Spinal cord (tissue), 10 donors: ENCODE measurements around the gene OR52N4. TPM values are rescaled to one million over a fixed set of nuclear protein-coding genes. Genes with fewer than 3 reads are reported as not detected.
"Not testable (repeated sequence)": the region's sequence is repeated elsewhere in the genome, so short reads cannot be mapped to it uniquely, and the experiment has no call there.

Source experiments
- DNase-seq, 6 donors: peaks; one replicate each; pipeline versions ENCODE4 v3.0.0 to v3.0.0-alpha.2; 2013 to 2015; ENCODE audit warnings: low spot score in 6 of 6, low read depth in 4 of 6
- H3K27ac ChIP-seq: one replicate; pipeline ENCODE4 v1.5.1; 2013; ENCODE audit warnings: low read depth, low read length, control low read depth
- H3K27me3 ChIP-seq: one replicate; pipeline ENCODE4 v1.6.1; 2013; ENCODE audit warnings: low read length; ENCODE audit not compliant: control insufficient read depth, insufficient read depth
- H3K36me3 ChIP-seq: one replicate; pipeline ENCODE4 v1.6.1; 2013; ENCODE audit warnings: low read length; ENCODE audit not compliant: control insufficient read depth, insufficient read depth
- H3K4me1 ChIP-seq: one replicate; pipeline ENCODE4 v1.6.1; 2013; ENCODE audit warnings: low read length; ENCODE audit not compliant: control insufficient read depth, insufficient read depth
- H3K4me3 ChIP-seq: one replicate; pipeline ENCODE4 v1.5.1; 2013; ENCODE audit warnings: low read depth, low read length, control low read depth
- H3K9me3 ChIP-seq: one replicate; pipeline ENCODE4 v1.6.1; 2013; ENCODE audit warnings: low read length; ENCODE audit not compliant: control insufficient read depth, insufficient read depth
- WGBS: methylation state at CpG from one replicate; pipeline ENCODE4 v1.1.5; 2013; ENCODE audit warnings: missing lambda C conversion rate; ENCODE audit not compliant: insufficient coverage; 5-methylcytosine and 5-hydroxymethylcytosine counted together
- long read RNA-seq, 4 donors: transcript quantifications; one replicate each; lab custom pipeline, GENCODE V29; 2026
- polyA plus RNA-seq, 2 donors: library from polyadenylated mRNA; unstranded; fragments of 120-200 nt; gene quantifications; one replicate each; pipeline ENCODE4 v1.2.1, GENCODE V29; 2013; ENCODE audit not compliant: insufficient read length in 2 of 2
- total RNA-seq, 2 donors: library from RNA; depleted of rRNA in 1 of 2; stranded (reverse); fragments of 120-200 nt in 1 of 2; fragments of >200 nt in 1 of 2; gene quantifications; one replicate each; pipeline versions ENCODE4 v1.2.3 to v1.2.4, GENCODE V29; 2013 to 2014
- donor health status: healthy.

The OR52N4 gene
- total RNA-seq, result under 1 TPM in 1 of 2 donors, not detected in 1; 0.20 TPM
- polyA plus RNA-seq, result under 1 TPM in 1 of 2 donors, not detected in 1; 0.33 TPM
- long read RNA-seq, donor 1, result 0 reads
- long read RNA-seq, donor 2, partial matches to known transcripts, result 0 of 1 reads
- long read RNA-seq, donor 2, other reads (novel, unspliced or antisense), result 0 of 1 reads
- long read RNA-seq, donor 3, result 0 reads
- long read RNA-seq, donor 4, result 0 reads

DNA sequence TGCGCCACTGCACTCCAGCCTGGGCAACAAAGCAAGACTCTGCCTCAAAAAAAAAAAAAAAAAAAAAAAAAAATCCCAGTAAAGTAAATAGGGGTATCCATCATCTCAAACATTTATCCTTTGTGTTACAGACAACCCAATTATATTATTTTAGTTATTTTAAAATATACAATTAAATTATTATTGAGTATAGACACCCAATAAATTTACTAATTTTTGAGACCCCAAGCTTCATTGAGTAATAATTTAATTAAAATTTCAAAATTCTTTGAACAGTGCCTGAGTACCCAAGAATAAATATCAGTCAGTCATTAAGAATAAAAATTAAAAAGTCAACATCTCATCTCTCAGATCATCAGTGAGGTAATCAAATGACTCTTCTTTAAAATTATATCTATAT is at the start of gene OR52N4:
Gene OR52N4, plus strand, starts transcription at position 301 of the 400 bp plus-strand sequence. CDS start 498 bp downstream, outside the sequence.
- Histone ChIP-seq H3K36me3 (no peaks in the 10 kb centered on the region), H3K9me3 (no peaks in the 10 kb centered on the region), H3K4me1 (no peaks in the 10 kb centered on the region), H3K4me3 (no peak within 1 kb of the TSS), H3K27ac (no peak within 1 kb of the TSS), H3K27me3 (no peaks in the 10 kb centered on the region)
- DNase-seq, result no peak
- WGBS, result no CpG with 5 or more reads among the region's 1 CpG

DNA sequence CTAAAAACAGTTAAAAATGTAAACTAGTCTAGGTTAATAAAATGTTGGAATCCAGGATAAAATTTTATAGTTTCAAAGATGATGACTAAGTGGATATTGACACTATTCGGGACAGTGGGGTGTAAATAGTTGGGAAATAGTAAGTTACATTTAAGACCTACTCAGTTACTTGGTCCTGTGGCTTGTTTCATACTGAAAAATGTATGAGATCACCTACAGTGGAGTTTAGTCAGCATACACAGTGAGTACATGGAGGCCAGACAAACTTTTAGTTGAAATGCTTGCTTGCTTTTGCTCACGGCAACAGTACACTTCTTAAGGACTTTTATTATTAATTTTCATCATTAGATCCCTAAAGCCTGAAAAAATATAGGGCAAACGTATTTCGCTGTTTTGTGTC is 48.4 kb upstream of the OR52N4 start:
- Histone ChIP-seq H3K27ac (no peak overlapping the region), H3K4me1 (no peaks in the 10 kb centered on the region), H3K36me3 (no peaks in the 10 kb centered on the region), H3K27me3 (no peaks in the 10 kb centered on the region), H3K9me3 (peaks cover 2% of the 10 kb centered on the region), H3K4me3 (no peak overlapping the region)
- no CpG with 5 or more reads among the region's 4 CpGs for WGBS
- no peak for DNase-seq

DNA sequence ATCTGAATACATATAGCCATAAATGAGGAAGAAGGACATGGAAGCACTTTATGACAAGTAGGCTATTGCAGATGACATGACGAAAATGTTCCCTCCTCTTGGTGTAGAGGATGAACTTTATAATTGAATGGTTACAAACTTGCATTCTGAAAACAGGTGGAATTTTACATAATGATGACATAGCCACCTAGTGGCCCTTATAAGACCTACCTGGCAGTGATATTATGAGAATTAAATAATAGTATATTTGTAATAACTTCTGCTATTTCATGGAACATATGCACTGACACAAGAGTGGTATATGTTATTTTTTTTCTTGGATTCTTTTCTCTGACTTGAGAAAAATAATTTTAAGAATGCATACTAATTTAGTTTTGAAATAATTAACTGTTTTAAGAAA is 41.5 kb upstream of the OR52N4 start:
- no peaks in the 10 kb centered on the region for H3K27me3 ChIP-seq
- no peaks in the 10 kb centered on the region for H3K36me3 ChIP-seq
- H3K9me3 ChIP-seq, result no peaks in the 10 kb centered on the region
- H3K4me1 ChIP-seq, result no peaks in the 10 kb centered on the region
- no CpG with 5 or more reads among the region's 1 CpG for WGBS
- H3K27ac ChIP-seq, result no peak overlapping the region
- DNase-seq, result no peak
- H3K4me3 ChIP-seq, result no peak overlapping the region

DNA sequence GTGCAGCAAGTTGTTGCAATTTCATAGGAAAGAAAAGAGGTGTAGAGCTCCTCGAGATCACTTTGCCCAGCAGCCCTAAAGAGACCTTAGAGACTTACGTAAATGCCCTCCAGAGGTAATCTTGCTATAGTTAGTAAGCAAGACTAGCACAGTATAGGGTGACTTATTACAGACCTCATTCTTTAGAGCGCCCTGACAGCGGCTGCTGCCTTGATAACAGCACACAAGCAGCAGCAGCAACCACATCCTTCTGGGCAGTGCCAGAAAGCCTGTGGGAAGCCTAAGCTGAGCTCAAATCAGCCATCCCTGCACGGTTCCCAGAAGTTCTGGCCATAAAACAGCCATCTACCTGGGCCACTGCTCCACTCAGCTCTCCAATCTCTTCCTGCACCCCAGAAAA is 40.3 kb upstream of the OR52N4 start:
- H3K27ac ChIP-seq, result no peak overlapping the region
- no peaks in the 10 kb centered on the region for H3K9me3 ChIP-seq
- no peak for DNase-seq
- H3K4me1 ChIP-seq, result no peaks in the 10 kb centered on the region
- H3K27me3 ChIP-seq, result no peaks in the 10 kb centered on the region
- WGBS, result 79% methylated on average over 3 of the region's 5 CpGs
- no peak overlapping the region for H3K4me3 ChIP-seq
- H3K36me3 ChIP-seq, result no peaks in the 10 kb centered on the region

DNA sequence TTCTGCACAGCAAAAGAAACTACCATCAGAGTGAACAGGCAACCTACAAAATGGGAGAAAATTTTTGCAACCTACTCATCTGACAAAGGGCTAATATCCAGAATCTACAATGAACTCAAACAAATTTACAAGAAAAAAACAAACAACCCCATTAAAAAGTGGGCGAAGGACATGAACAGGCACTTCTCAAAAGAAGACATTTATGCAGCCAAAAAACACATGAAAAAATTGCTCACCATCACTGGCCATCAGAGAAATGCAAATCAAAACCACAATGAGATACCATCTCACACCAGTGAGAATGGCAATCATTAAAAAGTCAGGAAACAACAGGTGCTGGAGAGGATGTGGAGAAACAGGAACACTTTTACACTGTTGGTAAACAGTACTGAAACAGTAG is 37.5 kb upstream of the OR52N4 start:
- H3K9me3 ChIP-seq, H3K27me3 ChIP-seq, H3K36me3 ChIP-seq, H3K4me1 ChIP-seq, DNase-seq, H3K4me3 ChIP-seq, H3K27ac ChIP-seq: not testable (repeated sequence)
- no CpG with 5 or more reads among the region's 1 CpG for WGBS

DNA sequence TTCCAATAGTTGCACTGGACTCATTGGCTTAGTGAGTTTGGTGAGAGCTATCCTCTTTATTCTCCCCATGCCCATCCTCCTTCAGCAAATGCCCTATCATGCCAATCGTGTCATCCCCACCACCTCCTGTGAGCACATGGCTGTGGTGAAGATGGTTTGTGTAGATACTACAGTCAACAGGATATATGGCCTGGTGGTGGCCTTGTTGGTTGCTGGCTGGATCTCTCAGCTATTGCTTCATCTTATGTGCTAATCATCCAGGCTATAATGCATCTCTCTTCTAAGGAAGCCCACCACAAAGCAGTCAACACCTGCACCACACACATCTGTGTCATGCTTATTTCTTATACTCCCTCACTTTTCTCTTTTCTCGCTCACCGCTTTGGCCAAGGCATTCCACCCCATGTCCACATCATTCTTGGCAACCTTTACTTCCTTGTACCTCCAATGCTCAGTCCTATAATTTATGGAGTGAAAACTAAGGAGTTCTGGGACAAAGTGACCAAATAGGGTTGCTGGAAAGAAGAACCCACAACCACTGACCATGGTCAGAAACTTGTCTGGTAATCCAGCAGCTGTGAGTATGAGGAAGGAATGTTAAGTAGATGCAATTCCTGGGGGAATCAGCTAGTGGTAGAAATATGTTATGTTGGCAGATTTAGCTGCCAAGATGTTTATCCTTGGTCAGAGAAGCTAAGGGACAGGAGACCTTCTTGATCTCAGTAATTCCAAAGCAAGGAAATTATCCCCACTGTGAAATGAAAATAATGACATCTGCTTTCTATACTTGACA is 34.1 kb upstream of the OR52N4 start:
- H3K27ac ChIP-seq, result no peak overlapping the region
- no peak for DNase-seq
- no peaks in the 10 kb centered on the region for H3K27me3 ChIP-seq
- H3K9me3 ChIP-seq, result no peaks in the 10 kb centered on the region
- no peaks in the 10 kb centered on the region for H3K36me3 ChIP-seq
- H3K4me3 ChIP-seq, result no peak overlapping the region
- no peaks in the 10 kb centered on the region for H3K4me1 ChIP-seq
- WGBS, result no CpG with 5 or more reads among the region's 3 CpGs

DNA sequence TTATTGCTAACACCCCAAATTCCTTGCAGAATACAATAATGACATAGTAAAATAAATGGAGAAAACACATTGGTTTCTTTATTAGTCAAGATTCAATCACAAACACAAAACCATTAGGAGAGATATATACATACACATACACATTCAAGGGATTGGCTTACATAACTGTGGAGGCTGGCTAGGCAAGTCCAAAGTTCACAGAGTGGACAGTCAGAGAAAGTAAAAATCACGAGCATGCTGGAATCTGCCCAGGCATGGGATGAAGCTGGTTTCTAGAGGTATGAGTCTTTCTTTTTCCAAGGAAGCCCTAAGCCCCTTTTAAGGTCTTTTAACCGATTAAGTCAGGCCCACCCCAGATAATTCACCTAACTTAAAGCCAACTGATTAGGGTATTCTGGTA is 31.4 kb upstream of the OR52N4 start:
- Histone ChIP-seq H3K4me3 (no peak overlapping the region), H3K4me1 (no peaks in the 10 kb centered on the region), H3K9me3 (no peaks in the 10 kb centered on the region), H3K27me3 (no peaks in the 10 kb centered on the region), H3K36me3 (no peaks in the 10 kb centered on the region), H3K27ac (no peak overlapping the region)
- no peak for DNase-seq
- no CpG with 5 or more reads among the region's 2 CpGs for WGBS

DNA sequence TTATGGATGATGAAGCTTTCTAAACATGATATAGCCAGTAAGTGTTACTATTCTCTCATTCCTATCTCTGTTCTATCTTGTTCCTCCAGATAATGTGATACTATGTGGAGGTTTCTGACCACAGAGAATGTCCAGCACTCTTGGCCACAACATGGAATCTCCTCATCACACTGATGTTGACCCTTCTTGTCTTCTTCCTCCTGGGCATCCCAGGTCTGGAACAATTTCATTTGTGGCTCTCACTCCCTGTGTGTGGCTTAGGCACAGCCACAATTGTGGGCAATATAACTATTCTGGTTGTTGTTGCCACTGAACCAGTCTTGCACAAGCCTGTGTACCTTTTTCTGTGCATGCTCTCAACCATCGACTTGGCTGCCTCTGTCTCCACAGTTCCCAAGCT is 27.7 kb upstream of the OR52N4 start:
- Histone ChIP-seq H3K27ac (no peak overlapping the region), H3K4me3 (no peak overlapping the region), H3K36me3 (no peaks in the 10 kb centered on the region), H3K4me1 (no peaks in the 10 kb centered on the region), H3K9me3 (no peaks in the 10 kb centered on the region), H3K27me3 (no peaks in the 10 kb centered on the region)
- no peak for DNase-seq
- 96% methylated on average over 1 of the region's 1 CpG for WGBS

DNA sequence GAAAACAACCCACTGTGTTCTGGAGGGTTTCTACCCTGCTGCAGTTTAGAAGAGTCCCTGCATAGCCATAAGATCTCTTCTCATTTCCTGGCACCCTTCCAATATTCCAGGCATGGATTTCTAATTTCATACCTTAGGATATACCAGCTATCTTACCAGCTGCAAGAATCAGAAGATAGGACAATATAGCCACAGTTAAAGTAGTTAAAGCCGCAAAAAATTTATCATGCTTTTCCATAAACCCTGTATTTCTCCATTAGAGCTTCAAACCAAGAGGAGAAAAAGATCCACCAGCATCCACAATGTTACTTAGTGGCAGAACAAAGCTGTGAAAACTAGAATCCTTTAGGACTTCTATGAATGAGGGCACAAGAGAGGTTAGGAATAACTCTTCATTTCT is 26.4 kb upstream of the OR52N4 start:
- WGBS, result no CpG with 5 or more reads among the region's 1 CpG
- no peaks in the 10 kb centered on the region for H3K36me3 ChIP-seq
- H3K4me1 ChIP-seq, result no peaks in the 10 kb centered on the region
- no peak for DNase-seq
- H3K9me3 ChIP-seq, result no peaks in the 10 kb centered on the region
- no peaks in the 10 kb centered on the region for H3K27me3 ChIP-seq
- H3K4me3 ChIP-seq, result no peak overlapping the region
- H3K27ac ChIP-seq, result no peak overlapping the region

DNA sequence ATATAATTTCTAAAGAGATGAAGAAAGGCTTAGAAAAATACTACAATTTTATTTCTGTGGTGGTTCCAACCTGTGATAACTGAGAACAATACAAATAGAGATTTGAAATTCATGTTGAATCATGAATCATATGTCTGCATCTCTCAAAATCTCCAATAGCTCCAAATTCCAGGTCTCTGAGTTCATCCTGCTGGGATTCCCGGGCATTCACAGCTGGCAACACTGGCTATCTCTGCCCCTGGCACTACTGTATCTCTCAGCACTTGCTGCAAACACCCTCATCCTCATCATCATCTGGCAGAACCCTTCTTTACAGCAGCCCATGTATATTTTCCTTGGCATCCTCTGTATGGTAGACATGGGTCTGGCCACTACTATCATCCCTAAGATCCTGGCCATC is 17.6 kb upstream of the OR52N4 start, which contains the start of gene OR56B1:
Gene OR56B1, plus strand, starts transcription at position 53 of the 400 bp plus-strand sequence. Its CDS starts 69 bp downstream, at position 122.
- Histone ChIP-seq H3K36me3 (no peaks in the 10 kb centered on the region), H3K4me3 (no peak within 1 kb of the TSS), H3K4me1 (no peaks in the 10 kb centered on the region), H3K9me3 (peaks cover under 1% of the 10 kb centered on the region), H3K27me3 (no peaks in the 10 kb centered on the region), H3K27ac (no peak within 1 kb of the TSS)
- WGBS, result 83% methylated on average over 1 of the region's 1 CpG
- DNase-seq, result no peak
